Neural progenitor cell (in vitro differentiated cells): ENCODE data around the gene AOC1. TPM values are rescaled to one million over a fixed set of nuclear protein-coding genes. Genes with fewer than 3 reads are reported as not detected.

ENCODE experiments used
- DNase-seq: peaks from one replicate; pipeline ENCODE4 v3.0.0-alpha.2; 2016; ENCODE audit warnings: low spot score
- H2AFZ ChIP-seq: fragments of 200-600 bp; sonication (generic); replicated peaks from 2 replicates; pipeline ENCODE4 v1.6.1; 2016; ENCODE audit warnings: antibody characterized with exemption
- H3F3A ChIP-seq: fragments of 200-600 bp; sonication (generic); 2 replicates; pipeline ENCODE4 v1.6.1; 2016; ENCODE audit warnings: antibody characterized with exemption, low read depth
- H3K27ac ChIP-seq: fragments of 200-600 bp; sonication (generic); 2 replicates; pipeline ENCODE4 v1.5.1; 2016; ENCODE audit warnings: mild to moderate bottlenecking
- H3K27me3 ChIP-seq: fragments of 200-600 bp; sonication (generic); 2 replicates; pipeline ENCODE4 v1.6.1; 2016; ENCODE audit warnings: mild to moderate bottlenecking, moderate library complexity
- H3K36me3 ChIP-seq: fragments of 200-600 bp; sonication (generic); 2 replicates; pipeline ENCODE4 v1.5.1; 2016
- H3K4me1 ChIP-seq: fragments of 200-600 bp; sonication (generic); 2 replicates; pipeline ENCODE4 v1.6.1; 2016; ENCODE audit warnings: mixed run types
- H3K4me2 ChIP-seq: fragments of 200-600 bp; sonication (generic); 2 replicates; pipeline ENCODE4 v1.6.1; 2016
- H3K4me3 ChIP-seq: fragments of 200-600 bp; sonication (generic); 2 replicates; pipeline ENCODE4 v1.5.1; 2016
- H3K79me2 ChIP-seq: fragments of 200-600 bp; sonication (generic); 2 replicates; pipeline ENCODE4 v1.6.1; 2016; ENCODE audit warnings: low read depth
- H3K9ac ChIP-seq: fragments of 200-600 bp; sonication (generic); 2 replicates; pipeline ENCODE4 v1.6.1; 2016
- H3K9me3 ChIP-seq: fragments of 200-600 bp; sonication (generic); 2 replicates; pipeline ENCODE4 v1.5.1; 2016; ENCODE audit warnings: low read depth
- H4K20me1 ChIP-seq: fragments of 200-600 bp; sonication (generic); 2 replicates; pipeline ENCODE4 v1.6.1; 2016; ENCODE audit warnings: low read depth
- H3K27ac Mint-ChIP-seq: 3 replicates; pipeline ENCODE4 v1.8.0; 2021; ENCODE audit warnings: mixed read lengths
- H3K27me3 Mint-ChIP-seq: 2 replicates; pipeline ENCODE4 v1.8.0; 2022; ENCODE audit warnings: low read depth, mild to moderate bottlenecking, inconsistent platforms, moderate library complexity, mixed read lengths; ENCODE audit not compliant: insufficient read depth
- H3K36me3 Mint-ChIP-seq: 3 replicates; pipeline ENCODE4 v1.8.0; 2021; ENCODE audit warnings: mixed read lengths
- H3K4me1 Mint-ChIP-seq: 3 replicates; pipeline ENCODE4 v1.8.0; 2021; ENCODE audit warnings: mixed read lengths
- H3K4me3 Mint-ChIP-seq: 3 replicates; pipeline ENCODE4 v1.8.0; 2021; ENCODE audit warnings: mild to moderate bottlenecking, moderate library complexity, mixed read lengths
- H3K9me3 Mint-ChIP-seq: 3 replicates; pipeline ENCODE4 v1.8.0; 2020; ENCODE audit warnings: mixed read lengths
- CTCF ChIP-seq: fragments of 200-600 bp; sonication (generic); IDR thresholded peaks from 2 replicates; pipeline ENCODE4 v1.5.1; 2017; ENCODE audit warnings: antibody characterized with exemption, mild to moderate bottlenecking
- EZH2 ChIP-seq: fragments of 200-600 bp; sonication (generic); IDR thresholded peaks from 2 replicates; pipeline ENCODE4 v1.6.1; 2017; ENCODE audit warnings: antibody characterized with exemption, mild to moderate bottlenecking, moderate library complexity
- EZH2phosphoT487 ChIP-seq: fragments of 200-600 bp; sonication (generic); IDR thresholded peaks from 2 replicates; pipeline ENCODE4 v1.6.1; 2017; ENCODE audit warnings: antibody characterized with exemption
- total RNA-seq: library from RNA; depleted of rRNA; stranded (reverse); fragments of >200 nt; gene quantifications from 2 replicates; pipeline ENCODE4 v1.2.3, GENCODE V29; 2015; ENCODE audit warnings: low replicate concordance

The AOC1 gene
- total RNA-seq, 1 donor from 2014 or later: not detected

DNA sequence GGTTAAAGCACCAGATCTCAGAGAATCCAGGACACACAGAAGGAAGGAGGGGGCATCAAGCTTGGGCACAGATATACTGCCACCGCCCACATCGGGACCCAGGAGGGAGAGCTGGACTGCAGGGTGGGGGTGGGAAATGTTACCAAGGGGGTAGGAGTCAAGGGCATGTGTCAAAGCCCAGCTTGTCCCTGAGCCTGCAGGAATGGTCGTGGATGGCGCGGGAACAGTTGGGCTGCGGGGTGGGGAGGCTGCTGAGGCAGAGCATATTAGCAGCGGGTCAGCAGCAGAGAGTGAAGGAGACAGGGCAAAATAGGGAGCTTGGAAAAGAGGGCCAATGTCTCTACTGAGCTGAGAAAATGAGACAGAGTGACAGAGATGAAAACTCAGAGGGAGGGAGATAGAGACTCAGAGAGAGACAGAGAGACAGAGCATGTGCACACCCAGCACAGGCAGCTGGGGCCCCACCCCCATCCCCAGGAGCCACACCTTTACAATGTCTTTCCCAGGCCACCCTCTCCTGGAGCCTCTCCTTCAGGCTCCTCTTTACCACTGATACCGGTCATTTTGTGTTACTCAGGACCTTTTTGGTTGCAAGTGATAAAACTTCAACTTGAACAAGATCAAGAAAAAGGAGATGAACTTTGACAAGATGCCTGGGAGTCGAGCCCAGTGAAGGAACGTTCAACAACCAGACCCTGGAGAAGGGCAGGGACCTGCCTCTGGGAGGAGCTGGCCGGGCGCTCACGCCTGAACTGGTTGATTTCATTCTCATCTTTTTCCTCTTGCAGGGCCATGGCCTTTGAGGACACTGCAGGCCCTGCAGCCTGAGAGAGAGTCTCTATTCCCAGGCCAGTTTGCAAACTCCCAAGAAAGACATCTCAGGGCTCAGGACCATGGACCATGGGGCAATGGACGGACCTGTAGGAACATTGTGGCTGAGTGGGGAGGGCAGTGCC lies 50.0 kb downstream of the AOC1 start:
- H3F3A ChIP-seq: no peaks in the 10 kb centered on the region
- no peak for TF ChIP-seq EZH2phosphoT487
- no peaks in the 10 kb centered on the region for H3K36me3 Mint-ChIP-seq
- DNase-seq: no peak
- H3K4me1 ChIP-seq: no peaks in the 10 kb centered on the region
- H3K4me3 Mint-ChIP-seq: no peak overlapping the region
- no peak overlapping the region for H3K4me2 ChIP-seq
- H3K27ac ChIP-seq: no peak overlapping the region
- no peak overlapping the region for H3K27ac Mint-ChIP-seq
- no peak overlapping the region for H2AFZ ChIP-seq
- no peaks in the 10 kb centered on the region for H3K36me3 ChIP-seq
- H3K9ac ChIP-seq: no peak overlapping the region
- no peaks in the 10 kb centered on the region for H4K20me1 ChIP-seq
- H3K27me3 ChIP-seq: peaks cover 28% of the 10 kb centered on the region
- H3K4me1 Mint-ChIP-seq: peaks cover 29% of the 10 kb centered on the region
- H3K9me3 ChIP-seq: no peaks in the 10 kb centered on the region
- H3K27me3 Mint-ChIP-seq: peaks cover 22% of the 10 kb centered on the region
- no peak overlapping the region for H3K4me3 ChIP-seq
- no peaks in the 10 kb centered on the region for H3K79me2 ChIP-seq
- no peaks in the 10 kb centered on the region for H3K9me3 Mint-ChIP-seq

GRCh38 chr7:150903606-150904005 lies 51.3 kb downstream of the AOC1 start:
- Histone ChIP-seq H3K9ac (no peak overlapping the region), H3K27ac (no peak overlapping the region), H3F3A (no peaks in the 10 kb centered on the region), H3K79me2 (no peaks in the 10 kb centered on the region), H3K9me3 (no peaks in the 10 kb centered on the region), H2AFZ (no peak overlapping the region), H3K27me3 (peaks cover 17% of the 10 kb centered on the region), H3K4me3 (no peak overlapping the region), H3K4me1 (no peaks in the 10 kb centered on the region), H4K20me1 (no peaks in the 10 kb centered on the region), H3K4me2 (no peak overlapping the region), H3K36me3 (no peaks in the 10 kb centered on the region)
- Mint-ChIP-seq H3K36me3 (no peaks in the 10 kb centered on the region), H3K4me1 (peaks cover 26% of the 10 kb centered on the region), H3K9me3 (no peaks in the 10 kb centered on the region), H3K27ac (no peak overlapping the region), H3K27me3 (peaks cover 22% of the 10 kb centered on the region), H3K4me3 (no peak overlapping the region)
- no peak for DNase-seq
- TF ChIP-seq EZH2: no peak
- TF ChIP-seq EZH2phosphoT487: no peak
- TF ChIP-seq CTCF: no peak

DNA sequence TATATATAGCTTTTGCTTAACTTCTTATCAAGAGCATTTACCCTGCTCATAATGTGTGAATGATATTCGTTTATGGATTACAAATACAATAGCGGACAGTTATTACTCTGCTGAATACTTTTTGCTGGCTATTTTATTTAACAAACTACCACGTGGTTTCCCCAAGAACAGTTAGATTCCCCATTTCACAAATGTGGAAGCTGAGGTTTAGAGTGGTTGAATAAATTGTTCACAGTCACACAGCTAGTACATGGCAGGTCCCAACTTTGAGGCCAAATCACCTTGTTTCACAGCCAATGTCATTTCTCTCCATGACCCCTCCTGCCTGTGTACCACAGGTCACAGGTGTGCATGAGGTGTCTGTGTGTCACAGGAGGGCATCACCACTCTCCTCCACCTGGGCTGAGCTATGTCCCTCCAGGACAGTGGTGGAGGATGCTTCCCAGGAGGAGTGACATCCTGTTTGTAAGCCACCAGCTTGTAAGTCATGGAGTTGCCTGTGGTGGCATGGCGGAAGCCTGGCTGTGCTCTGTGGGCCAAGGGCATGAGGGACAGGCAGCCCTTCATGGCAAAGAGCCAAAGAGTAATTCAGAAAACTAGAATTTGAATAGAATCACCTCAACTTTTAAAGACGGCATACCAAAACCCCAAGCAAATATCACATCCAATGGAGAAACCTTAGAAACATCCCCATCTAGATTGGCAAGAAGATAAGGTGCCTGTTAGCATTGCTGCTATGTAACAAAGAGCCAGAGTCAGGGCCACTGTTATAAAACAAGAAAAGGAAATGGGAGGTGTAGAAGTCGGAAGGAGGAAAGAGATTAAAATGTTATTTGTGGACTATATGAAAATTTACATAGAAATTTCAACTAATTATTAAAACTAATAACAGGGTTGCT lies 51.9 kb downstream of the AOC1 start:
- TF ChIP-seq EZH2phosphoT487 (no peak), EZH2 (no peak), CTCF (no peak)
- Histone ChIP-seq H3K4me1 (no peaks in the 10 kb centered on the region), H3K36me3 (no peaks in the 10 kb centered on the region), H3K27ac (no peak overlapping the region), H3F3A (no peaks in the 10 kb centered on the region), H4K20me1 (no peaks in the 10 kb centered on the region), H3K4me2 (no peak overlapping the region), H3K4me3 (no peak overlapping the region), H3K79me2 (no peaks in the 10 kb centered on the region), H2AFZ (no peak overlapping the region), H3K9me3 (no peaks in the 10 kb centered on the region), H3K27me3 (peaks cover 14% of the 10 kb centered on the region), H3K9ac (no peak overlapping the region)
- H3K27me3 Mint-ChIP-seq: peaks cover 22% of the 10 kb centered on the region
- no peaks in the 10 kb centered on the region for H3K9me3 Mint-ChIP-seq
- no peak overlapping the region for H3K27ac Mint-ChIP-seq
- no peaks in the 10 kb centered on the region for H3K36me3 Mint-ChIP-seq
- no peak overlapping the region for H3K4me3 Mint-ChIP-seq
- H3K4me1 Mint-ChIP-seq: peaks cover 24% of the 10 kb centered on the region
- DNase-seq: no peak
